Measurements from ENCODE around the gene OR5K4. TPM values are rescaled to one million over a fixed set of nuclear protein-coding genes. Genes with fewer than 3 reads are reported as not detected.
"Not testable (repeated sequence)": the region's sequence is repeated elsewhere in the genome, so short reads cannot be mapped to it uniquely, and the experiment has no call there.

Gene OR5K4
- total RNA-seq, 1 experiment from 2014 or later, result not detected

DNA sequence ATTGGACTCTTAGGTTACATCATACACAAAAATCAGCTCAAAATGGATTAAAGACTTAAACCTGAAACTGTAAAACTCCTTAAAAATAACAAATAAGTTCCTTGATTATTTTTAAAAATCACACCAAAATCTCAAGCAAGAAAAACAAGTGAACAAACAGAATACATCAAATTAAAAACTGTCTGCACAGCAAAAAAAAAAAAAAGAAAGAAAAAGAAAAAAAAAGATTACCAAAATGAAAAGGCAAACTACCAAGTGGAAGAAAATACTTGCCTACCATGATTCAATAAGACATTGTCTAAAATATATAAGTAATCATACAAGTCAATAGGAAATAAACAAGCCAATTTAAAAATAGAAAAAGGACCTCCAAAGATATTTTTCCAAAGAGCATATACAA lies 17.5 kb downstream of the OR5K4 start:
- DNase-seq (ENCODE audit: low spot score), result no peak

DNA sequence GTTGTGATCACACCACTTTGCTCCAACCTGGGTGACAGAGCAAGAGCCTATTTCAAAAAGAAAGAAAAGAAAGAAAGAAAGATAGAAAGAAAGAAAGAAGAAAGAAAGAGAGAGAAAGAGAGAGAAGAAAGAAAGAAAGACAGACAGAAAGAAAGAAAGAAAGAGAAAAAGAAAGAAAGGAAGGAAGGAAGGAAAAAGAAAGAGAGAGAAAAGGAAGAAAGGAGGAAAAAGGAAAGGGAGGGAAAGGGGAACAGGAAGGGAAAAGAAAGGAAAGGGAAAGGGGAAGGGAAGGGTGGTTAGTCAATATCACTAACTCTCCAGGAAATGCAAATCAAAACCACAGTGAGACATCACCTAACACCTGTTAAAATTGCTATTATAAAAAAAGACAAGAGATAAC lies 18.2 kb downstream of the OR5K4 start:
- no peak for DNase-seq (ENCODE audit: low spot score)

DNA sequence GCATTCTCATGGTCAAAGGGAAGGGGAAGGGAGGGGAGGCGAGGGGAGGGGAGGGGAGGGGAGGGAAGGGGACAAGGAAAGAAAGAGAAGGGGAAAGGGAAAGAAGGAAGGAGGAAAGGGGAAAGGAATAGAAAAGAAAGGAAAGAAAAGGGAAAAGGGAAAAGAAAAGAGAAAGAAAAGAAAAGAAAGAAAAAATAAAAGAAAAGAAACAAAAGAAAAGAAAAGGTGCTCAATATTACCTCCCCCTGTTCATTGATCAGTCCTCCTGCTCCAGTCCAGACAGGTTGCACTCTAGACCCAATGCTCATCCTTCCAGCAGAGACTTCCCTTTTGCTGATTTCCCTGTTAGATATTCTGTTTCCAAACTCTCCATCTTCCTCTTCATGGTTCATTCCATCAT lies 18.8 kb downstream of the OR5K4 start:
- no peak for DNase-seq (ENCODE audit: low spot score)

DNA sequence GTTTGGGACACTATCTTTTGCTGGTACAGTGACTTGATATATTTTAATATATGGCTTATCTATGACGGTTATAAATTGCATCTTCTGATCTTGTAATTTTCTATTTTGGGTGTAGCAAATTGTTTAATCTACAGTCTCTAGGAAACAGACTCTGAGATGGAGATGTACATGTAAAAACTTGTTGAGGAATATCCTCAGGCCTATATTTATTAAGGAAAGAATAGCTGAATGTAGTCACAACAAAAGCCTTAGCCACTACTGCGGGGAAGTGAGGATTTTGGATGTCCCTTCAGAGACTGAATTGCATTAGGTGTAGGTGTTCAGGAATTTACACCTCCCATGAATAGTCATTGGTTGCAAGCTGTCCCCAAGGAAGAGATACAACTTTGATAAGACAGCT lies 23.0 kb downstream of the OR5K4 start:
- DNase-seq (ENCODE audit: low spot score), result no peak

DNA sequence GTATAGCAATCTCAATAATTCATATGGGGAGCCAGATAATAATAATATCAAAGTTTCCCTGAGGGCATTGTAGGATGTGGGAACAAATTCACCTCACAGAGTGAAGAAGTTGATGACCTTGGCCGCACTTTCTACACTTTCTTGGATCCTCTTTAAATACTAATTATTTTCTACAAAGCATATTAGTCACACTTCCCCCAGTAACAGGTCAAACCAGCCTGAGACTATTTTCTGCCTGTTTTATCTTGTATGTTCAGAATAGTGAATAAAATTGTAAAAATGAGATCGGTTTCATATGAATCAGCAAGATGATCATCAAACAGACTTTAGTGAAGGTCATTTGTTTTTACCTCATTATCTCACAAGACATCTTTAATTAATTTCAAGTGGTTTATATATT lies 34.5 kb downstream of the OR5K4 start:
- no peak for DNase-seq (ENCODE audit: low spot score)

DNA sequence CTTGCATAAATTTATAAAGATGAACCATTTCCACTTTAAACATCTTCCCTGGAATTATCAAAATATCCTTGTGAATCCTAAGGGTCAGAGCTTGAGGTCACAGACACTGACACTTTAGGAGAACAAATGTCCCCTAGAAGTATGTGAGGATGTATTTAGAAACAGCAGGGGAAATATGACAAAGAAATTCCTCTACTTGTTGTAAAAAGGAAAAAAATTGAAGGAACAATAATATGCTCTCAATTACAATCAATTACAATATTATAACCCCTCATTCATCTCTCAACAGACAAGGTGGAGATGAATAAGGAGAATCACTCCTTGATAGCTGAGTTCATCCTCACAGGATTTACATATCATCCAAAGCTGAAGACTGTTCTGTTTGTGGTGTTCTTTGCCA lies 36.7 kb downstream of the OR5K4 start, which contains the start of gene OR5K3:
Gene OR5K3 (plus strand): TSS at position 301 of the 400 bp plus-strand sequence. CDS start 0 bp downstream, at position 301.
- DNase-seq (ENCODE audit: low spot score), result no peak

DNA sequence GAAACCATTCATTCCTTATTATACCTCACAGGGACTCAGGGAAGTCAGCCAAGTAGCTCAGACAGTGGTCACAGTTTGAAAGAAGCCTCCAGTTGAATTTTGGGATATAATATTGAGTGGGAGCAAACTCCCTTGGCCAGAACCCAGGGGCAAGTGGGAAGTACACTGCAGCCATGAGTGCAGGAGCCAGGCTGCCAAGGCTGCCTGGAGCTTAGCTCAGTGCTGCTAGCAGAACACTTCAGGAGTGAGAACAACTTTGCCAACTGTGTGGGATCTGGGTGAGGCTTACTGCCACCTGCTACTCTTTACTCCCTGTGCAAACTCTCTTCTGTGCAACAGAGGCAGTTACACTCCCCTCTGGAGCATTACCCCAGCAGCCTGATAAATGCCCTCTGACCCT lies 41.4 kb downstream of the OR5K4 start:
- no peak for DNase-seq (ENCODE audit: low spot score)

DNA sequence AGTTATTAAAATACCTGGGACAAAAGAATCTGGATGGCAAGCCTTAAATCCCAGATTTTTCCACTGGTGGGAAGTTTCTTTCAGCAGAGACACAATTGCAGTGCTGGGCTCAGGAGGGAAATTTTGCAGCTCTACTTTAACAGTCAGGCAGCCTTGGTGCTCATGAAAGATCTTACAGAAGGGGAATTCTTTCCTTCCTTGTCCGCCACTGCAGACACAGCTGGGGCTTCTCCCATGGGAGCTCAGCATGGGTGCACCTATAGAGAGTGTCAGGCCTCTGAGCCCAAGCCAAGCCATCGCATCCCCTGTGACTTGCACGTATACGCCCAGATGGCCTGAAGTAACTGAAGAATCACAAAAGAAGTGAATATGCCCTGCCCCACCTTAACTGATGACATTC lies 42.8 kb downstream of the OR5K4 start:
- not testable (repeated sequence) for DNase-seq (ENCODE audit: low spot score)

DNA sequence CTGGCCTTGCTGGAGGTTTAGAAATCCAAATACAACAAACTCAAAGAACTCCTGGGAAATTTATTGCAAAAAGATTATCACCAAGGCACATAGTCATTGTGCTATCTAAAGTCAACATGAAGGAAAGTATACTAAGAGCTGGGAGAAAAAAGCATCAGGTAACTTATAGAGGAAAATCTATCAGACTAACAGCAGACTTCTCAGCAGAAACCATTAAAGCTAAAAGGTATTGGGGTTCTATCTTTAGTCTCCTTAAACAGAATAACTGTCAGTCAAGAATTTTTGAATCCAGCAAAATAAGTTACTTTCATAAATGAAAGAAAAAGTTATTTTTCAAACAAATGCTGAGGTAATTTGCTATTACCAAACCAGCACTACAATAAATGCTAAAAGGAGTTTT lies 44.9 kb downstream of the OR5K4 start:
- no peak for DNase-seq (ENCODE audit: low spot score)

DNA sequence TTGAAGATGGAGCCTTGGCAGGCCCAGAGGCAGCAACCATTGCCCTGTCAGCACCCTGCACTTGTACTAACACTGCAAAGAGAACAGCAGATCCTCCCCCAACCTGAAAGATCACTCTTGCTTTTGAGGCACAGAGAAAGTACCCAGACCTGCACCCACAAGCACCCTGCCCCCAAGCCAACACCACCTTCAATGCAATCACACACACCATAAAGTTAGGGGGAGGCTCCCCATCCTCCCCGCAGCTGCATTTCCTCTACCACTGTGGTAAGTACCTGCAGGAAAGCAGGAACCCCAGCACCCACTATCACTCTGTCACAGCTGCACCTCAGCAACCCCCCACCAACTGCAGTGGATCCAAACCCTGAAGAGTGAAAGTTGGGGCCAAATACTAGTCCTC lies 48.9 kb downstream of the OR5K4 start:
- no peak for DNase-seq (ENCODE audit: low spot score)

DNA sequence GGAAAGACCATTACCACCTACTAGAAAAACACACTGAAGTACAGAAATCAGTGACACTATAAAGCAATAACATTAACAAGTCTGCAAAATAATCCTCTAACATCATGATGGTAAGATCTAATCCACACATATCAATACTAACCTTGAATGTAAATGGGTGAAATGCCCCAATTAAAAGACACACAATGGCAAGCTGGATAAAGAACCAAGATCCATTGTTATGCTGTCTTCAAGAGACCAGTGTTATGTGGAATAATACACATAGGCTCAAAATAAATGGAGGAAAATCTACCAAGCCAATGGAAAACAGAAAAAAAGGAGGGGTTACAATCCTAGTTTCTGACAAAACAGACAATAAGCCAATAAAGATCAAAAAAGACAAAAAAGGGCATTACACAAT lies 50.4 kb downstream of the OR5K4 start:
- no peak for DNase-seq (ENCODE audit: low spot score)

Other genes with a start within 250 kb of the OR5K4 start
- not detected in 2 replicates for gene OR5H1, start 223.1 kb upstream of the OR5K4 start, total RNA-seq (2014; rRNA removed; shearing (Covaris generic))
- gene OR5H14, start 206.4 kb upstream of the OR5K4 start, total RNA-seq (2014; rRNA removed; shearing (Covaris generic)), result not detected in 2 replicates
- gene OR5H15, start 187.2 kb upstream of the OR5K4 start, total RNA-seq (2014; rRNA removed; shearing (Covaris generic)), result not detected in 2 replicates
- gene OR5H6, start 89.6 kb upstream of the OR5K4 start, total RNA-seq (2014; rRNA removed; shearing (Covaris generic)), result not detected in 2 replicates
- gene OR5H2, start 71.3 kb upstream of the OR5K4 start, total RNA-seq (2014; rRNA removed; shearing (Covaris generic)), result not detected in 2 replicates
- gene OR5K3, start 36.8 kb downstream of the OR5K4 start, total RNA-seq (2014; rRNA removed; shearing (Covaris generic)), result not detected in 2 replicates
- not detected in 2 replicates for gene OR5K1, start 109.3 kb downstream of the OR5K4 start, total RNA-seq (2014; rRNA removed; shearing (Covaris generic))
- gene OR5K2, start 143.8 kb downstream of the OR5K4 start, total RNA-seq (2014; rRNA removed; shearing (Covaris generic)), result not detected in 2 replicates
- 86.1 and 200 TPM in 2 replicates for gene CLDND1, start 169.0 kb downstream of the OR5K4 start, total RNA-seq (2014; rRNA removed; shearing (Covaris generic))
- gene GPR15, start 178.1 kb downstream of the OR5K4 start, total RNA-seq (2014; rRNA removed; shearing (Covaris generic)), result 0.06 TPM in 1 of 2 replicates, not detected in the other
- 31.6 and 39.9 TPM in 2 replicates for gene CPOX, start 239.8 kb downstream of the OR5K4 start, total RNA-seq (2014; rRNA removed; shearing (Covaris generic))

Data from H4 (cell line).